ENCODE results near the gene DNAJC30.

Gene DNAJC30

DNA sequence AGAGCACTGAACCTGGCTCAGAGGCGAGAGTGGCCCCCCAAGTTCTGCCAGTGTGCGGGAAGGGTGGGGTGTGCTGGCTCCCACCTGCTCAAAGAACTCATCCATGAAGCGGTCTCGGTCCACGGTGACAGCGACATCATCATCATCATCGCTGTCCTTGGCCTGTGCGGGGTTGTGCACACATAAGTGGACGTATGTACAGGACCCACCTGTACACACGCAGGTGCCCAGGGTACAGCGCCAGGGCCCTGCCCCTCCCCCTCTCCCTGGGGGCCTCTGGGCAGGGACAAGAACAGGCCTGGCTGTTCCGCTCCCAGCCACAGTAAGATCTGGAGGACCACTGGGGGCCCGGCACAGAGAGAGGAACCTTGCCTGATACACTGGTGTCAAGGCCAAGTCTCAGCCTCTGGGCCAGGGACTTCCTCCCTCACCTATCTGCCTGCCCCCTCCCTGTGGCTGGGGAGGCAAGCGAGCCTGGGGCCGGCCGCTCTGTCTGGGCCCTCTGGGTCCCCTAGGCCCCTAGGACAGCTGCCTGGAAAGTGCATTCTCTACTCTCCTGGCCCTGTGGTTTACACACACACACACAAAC, 25.8 kb upstream of the DNAJC30 start:
- DNase-seq (ENCODE audit: low read depth in 3 of 3, low spot score in 1 of 3) = no peak

DNA sequence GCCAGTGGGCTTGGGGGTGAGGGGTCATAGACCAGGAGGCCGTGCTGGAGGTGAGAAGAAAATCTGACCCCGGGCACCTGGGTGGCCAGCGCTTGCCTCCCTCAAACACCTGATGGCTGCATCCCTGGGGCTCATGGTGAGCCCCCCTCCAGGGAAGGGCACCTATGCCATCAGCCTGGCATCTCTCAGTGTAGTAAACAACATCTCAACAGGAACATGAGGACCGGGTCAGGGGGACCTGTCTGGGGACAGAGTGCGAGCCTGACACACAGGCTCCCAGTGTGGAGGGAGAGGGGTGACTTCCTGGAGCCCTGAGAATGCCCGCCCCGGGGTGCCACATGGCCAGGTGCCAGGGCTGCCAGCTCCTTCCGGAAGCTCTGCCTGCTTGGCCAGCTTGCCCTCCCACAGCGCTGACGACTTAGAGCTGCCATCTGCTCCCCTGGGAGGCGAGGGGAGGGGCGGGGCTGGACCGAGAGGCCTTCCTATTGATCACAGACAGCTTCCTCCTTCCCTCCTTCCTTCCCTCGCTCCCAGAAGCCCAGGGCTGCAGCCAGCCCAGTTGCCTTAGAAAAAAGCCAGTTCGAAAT, 23.9 kb upstream of the DNAJC30 start:
- DNase-seq (ENCODE audit: low read depth in 3 of 3, low spot score in 1 of 3) = no peak

DNA sequence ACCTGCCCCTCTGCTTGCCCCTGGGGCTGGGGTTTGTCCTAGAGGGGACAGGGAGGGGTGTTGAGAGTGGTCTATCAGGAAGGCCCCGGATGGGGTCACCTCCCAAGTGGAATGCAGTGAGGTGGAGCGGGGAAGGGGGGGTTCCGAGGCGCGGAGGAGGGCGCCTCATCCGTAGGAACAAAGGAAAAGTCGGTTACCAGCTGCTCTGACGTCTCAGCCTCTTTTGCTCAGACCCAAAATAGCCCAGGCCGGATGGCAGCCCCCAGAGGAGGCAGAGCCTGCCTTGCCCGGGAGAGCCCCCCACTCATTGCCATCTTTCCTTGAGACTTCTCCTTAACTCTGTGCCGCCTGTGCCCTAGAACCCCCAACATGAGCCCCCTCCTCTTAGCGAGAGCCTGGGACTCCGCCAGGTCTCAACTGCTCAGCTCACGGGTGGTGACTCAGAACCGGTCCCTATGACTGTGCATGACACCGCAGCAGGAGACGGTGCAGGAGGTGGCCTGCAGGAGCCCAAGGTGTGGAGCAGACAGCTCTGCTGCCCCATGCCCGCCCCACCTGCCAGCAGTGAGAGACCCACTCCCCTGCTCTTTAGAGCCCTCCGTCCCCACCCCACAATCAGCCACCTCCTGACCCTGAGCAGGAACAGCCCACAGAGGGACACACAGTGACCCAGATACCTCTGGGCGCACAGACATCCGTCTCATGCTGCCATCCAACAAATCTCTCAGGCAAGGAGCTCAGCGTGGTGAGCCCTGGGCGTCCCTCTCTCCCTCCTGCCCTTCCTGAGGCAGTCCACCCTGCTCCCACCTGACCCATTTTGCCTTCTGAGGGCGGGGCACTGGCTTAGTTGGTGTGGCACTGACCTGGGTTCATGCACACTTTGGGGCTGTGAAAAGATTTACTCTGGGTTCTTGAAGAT, 23.1 kb upstream of the DNAJC30 start:
- no peak for DNase-seq (ENCODE audit: low read depth in 3 of 3, low spot score in 1 of 3)

DNA sequence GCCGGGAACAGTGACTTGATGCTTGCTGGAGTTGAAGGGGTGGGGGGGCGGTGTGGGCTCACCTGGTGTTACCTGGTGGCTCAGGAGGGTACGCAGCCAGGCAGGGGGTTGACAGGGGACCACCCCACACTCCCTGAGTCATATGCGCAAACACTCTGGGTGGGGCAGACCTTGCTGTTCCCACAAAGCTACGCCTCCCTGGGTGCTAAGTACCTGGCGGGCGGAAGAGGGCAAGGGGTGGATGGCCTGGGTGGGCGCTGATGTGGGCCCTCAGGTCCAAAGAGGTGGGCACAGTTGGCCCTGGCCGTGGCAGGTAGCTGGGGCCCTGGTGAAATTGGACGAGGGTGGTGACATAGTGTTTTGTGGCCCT, 22.3 kb upstream of the DNAJC30 start:
- DNase-seq (ENCODE audit: low read depth in 3 of 3, low spot score in 1 of 3) = no peak

DNA sequence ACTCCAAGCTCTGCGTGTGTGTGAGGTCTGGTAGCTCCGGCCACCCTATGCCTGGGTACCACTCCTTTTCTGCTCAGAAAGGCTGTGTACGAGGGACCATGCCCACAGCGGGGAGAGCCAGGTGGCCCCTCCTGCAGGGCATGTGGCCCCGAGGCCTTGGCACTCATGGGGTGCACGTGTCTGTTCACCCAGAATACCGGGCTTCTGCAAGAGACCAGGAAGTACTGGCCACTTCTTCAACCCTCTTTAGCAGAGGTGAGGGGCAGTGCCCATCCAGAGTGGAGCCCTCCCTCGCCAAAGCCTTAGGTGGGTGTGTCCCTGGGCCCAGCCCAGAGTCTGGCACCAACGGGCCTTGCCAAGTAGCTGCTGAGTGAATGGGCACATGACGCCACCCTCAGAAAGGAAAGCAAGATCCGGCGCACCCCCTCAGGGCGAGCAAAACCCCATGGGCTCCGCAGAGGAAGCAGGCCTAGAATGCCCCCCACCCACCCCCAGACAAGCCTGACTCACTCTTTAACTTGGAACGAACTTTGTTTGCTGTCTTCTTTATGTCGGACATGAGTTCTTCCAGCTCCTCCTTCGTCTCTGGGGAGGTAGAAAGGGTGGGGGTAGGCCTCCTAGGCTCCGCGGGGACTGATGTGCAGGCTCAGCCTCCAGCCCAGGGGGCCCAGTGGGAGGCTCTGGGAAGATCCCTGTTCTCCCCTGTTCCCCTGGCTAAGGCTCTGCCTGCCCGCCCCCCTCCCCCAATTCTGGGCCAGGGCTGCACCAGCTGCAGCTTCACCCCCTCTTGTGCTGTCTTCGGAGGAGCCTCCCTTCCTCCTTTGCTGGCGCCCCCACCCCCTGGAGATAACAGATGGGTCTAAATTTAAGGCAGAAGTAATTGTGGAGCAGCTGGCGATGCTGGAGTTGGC, 21.6 kb upstream of the DNAJC30 start:
- DNase-seq (ENCODE audit: low read depth in 3 of 3, low spot score in 1 of 3) = no peak

DNA sequence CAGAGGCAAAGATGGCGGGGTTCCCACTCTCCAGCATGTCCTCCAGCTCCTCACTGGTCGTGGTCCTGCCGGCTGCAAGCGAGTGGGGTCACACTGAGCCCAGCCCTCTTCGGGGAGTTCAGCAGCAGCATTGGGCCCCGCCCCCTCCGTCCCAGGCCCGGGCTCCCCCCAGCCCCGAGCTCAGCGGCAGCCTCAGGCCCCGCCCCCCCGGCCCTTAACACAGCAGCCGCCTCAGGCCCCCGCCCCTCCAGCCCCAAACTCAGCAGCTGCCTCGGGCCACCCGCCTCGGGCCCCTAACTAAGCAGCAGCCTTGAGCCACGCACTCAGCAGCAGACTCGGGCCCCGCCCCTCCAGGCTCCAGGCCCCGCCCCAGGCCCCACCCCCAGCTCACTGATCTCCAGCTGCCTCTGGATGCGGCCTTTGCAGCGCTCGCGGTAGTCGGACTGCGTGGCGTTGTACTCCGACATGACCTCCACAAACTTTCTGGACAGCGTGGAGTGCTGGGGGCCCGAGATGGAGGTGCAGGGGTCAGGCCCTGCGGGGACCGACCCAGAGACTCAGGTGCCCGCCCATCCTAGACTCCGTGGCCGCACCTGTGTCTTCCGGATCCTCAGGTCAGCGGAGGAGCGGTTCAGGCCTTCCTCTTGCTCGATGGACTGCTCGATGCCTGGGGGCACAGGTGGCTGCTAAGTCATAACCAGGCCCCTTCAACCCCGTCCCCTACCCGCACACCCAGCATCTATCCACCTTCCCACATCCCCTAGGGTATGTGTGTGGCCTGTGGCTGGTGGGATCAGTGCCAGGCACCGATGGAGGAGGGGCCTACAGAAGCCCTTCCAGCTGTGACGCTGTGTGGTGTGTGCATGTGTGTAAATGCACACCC, 20.7 kb upstream of the DNAJC30 start:
- no peak for DNase-seq (ENCODE audit: low read depth in 3 of 3, low spot score in 1 of 3)

DNA sequence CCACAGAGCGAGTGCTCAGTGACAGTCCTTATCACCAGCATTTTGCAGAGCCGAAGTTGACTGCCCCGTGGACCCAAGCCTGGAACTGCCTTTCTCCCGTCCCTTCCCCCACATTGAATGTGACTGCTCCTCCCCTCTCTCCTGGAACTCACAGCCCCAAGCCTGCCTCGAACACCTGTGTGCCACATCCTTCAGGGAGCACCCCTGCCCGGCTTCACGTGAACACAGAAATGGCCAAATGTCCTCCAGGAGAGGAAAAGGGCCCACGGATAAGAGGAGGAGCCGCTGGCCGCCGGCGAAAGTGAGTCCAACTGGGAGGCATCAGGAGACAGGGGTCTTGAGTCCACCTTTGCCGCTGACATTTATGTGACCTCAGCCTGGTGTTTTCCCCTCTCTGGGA, 20.0 kb upstream of the DNAJC30 start:
- no peak for DNase-seq (ENCODE audit: low read depth in 3 of 3, low spot score in 1 of 3)

DNA sequence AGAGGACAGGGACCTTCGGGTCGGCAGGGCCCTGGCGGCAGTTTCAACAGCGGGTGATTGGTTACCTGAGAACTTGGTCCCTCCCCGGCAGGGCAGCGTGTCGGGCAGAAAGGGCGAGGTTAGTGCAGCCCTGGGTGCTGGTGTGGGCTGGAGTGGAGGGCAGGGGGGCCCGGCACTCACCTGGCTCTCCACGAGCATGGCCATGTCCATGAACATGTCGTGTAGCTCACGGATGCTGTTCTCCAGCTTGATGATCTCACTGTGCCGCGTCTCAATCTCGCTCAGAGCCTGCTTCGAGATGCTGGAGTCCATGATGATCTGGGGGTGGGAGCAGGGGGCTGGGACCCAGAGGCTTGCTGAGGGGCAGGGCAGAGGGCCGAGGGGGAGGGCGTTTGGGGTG, 19.4 kb upstream of the DNAJC30 start:
- DNase-seq (ENCODE audit: low read depth in 3 of 3, low spot score in 1 of 3) = no peak

DNA sequence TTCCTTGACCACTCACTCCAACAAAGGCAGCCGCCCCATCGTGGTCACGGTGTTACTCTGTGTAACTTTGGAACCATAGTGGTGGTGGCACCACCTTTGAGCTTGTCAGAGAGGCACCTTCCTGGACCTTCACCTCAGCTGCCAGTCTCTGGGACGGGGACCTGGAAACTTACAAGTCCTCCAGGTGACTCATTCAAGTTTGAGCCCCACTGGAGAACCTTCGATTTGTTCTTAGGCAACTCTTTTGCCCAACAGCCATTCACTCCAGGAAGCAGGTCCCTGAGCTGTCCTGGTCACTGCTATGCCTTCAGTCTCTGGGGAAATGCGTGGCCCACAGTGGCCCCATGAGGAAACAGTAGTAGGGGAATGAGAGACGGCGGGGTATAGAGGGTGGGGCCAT, 19.0 kb upstream of the DNAJC30 start:
- no peak for DNase-seq (ENCODE audit: low read depth in 3 of 3, low spot score in 1 of 3)

DNA sequence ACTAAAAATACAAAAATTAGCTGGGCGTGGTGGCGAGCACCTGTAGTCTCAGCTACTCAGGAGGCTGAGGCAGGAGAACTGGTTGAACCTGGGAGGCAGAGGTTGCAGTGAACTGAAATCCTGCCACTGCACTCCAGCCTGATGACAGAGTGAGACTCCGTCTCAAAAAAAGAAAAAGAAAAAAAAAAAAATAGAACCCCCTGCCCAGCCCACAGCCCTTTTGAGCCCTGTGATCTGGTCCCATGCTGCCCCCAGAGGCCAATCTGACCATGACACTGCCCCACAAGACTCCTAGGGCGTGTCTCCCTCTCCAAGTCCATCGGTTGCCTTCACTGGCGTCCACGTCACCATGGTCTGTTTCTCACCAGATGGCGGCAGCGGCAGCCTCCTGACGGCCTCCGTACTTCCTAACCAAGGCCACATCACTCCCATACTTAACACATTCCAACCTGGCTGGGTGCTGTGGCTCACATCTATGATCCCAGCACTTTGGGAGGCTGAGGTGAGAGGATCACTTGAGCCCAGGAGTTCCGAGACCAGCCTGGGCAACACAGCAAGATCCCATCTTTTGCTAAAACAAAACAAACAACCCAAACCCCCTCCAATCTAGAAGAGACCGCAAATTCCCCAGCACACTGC, 18.2 kb upstream of the DNAJC30 start:
- DNase-seq (ENCODE audit: low read depth in 3 of 3, low spot score in 1 of 3) = no peak

DNA sequence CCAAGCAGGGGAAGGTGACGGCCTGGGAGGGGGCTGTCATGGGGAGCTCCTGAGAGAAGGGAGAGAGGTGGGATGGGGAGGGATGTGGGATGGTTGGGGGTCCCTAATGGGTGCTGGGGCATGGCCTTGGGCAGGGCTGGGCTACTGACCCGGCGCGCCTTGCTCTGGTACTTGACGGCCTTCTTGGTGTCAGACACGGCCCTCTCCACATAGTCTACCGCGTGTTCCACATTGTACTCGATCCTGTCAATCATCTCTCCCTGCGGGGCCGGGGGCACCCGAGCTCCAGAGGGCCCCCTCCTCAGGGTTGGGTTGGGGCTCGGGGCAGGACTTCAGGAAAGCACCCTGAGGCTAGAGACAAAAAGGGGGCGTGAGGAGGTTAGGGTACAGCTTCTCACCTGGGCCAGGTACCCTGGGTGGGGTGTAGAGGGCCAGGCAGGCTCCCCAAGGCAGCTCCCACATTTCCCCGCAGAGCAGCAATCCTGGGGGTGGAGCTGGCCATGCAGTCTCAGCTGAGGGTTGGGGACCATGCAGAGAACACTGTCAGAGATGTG, 17.4 kb upstream of the DNAJC30 start:
- no peak for DNase-seq (ENCODE audit: low read depth in 3 of 3, low spot score in 1 of 3)

DNA sequence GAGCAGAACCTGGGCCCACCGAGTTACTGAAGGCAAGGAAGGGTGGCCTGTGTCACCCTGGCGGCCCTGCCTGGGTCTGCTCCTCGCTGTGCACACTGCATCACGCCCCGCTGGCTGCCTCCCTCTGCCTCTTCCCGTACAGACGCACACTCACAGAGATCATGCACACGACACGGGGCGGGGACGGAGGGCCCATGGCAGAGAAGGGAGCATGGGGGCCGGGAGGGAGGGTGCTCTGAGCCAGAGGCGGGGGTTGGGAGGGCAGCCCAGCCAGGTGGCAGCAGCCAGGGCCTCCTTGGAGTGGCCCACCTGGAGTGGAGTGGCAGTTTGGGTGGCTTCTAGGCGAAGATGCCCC, 16.8 kb upstream of the DNAJC30 start:
- no peak for DNase-seq (ENCODE audit: low read depth in 3 of 3, low spot score in 1 of 3)

DNA sequence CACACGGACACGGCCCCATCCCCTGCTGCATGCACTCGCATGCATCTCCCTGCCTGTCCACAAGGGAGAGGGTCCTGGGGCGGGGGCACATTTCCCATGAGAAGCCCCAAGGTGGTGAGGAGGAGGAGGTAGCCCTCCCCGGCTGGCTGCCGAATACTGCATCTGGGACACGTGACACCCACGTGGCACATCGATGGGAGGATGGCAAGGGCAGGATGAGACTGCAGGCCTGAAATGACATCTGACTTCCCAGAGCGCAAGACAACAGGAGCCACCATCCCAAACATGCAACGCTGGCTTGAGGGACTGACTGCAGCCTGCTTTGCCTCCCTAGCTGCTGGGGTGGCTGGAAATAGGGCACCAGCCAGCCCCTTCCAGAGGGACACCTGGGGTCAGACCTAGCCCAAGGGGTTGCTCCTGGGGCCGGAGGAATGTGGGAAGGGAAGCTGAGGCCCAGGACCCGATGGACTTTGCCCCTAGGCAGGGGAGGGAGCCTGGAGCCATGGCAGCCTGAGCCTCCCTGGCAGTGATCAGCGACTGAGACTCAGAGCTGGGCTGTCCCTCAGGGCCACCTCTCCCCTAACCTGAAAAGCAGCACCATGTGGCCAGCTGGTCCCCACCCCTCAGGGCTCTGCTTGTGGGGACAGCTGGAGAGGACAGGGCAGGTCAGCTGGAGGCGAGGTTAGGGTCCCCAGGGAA, 16.3 kb upstream of the DNAJC30 start:
- no peak for DNase-seq (ENCODE audit: low read depth in 3 of 3, low spot score in 1 of 3)

DNA sequence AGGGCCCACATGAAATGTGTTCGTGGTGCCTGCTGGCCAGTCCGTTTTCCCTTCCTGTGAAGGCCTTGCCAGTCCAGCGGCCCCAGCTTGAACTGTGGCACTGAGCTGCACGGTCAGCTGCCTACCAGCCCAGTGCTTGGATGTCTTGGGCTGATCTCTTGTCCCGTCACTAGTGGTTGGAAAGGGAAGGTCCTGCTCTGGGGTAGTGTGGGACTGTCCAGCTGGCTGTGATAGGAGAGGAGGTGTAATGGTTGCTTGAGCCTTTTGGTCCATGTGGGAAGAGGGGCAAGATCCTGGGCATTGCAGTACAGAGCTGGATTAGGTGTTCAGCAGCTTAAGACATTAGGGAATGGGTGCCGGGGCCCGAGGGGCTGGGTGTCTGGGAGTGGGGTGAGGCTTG, 15.2 kb upstream of the DNAJC30 start:
- DNase-seq (ENCODE audit: low read depth in 3 of 3, low spot score in 1 of 3) = no peak

DNA sequence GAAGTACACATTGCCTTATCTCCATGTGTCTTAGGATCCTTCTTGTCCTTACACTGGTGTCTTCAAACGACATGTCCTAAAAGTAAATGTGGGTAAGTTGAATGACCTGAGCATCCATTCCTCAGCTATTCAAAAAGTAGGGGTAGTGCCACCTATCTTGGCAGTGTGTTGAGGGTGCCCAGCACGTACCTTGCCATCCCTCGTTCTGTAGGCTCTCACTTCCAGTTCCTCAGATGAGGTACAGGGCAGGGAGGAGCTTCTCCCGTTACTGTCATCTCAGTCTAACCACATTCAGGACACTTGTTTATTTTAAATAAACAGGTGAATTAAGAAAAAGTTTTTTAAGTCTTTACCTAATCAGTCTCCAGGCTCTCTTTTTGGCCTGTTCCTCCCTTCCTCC, 13.1 kb upstream of the DNAJC30 start:
- no peak for DNase-seq (ENCODE audit: low read depth in 3 of 3, low spot score in 1 of 3)

DNA sequence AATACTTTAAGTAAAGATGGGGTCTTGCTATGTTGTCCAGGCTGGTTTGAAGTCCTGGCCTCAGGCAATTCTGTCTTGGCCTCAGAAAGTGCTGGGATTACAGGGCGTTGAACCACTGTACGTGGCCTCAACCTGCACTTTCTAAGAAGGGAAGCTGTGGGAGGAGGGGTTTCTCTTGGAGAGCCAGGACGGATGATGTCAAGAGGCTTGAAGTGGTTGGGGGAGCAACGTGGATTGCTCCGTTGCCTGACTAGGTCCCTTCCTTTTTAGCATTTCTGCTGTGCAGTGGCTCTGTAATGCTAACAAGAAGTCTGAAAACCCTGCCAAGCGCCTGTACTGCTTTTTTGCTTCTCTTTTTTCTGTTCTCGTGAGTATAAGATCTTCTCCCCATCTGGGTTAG, 7.4 kb upstream of the DNAJC30 start:
- DNase-seq (ENCODE audit: low read depth in 3 of 3, low spot score in 1 of 3) = no peak

DNA sequence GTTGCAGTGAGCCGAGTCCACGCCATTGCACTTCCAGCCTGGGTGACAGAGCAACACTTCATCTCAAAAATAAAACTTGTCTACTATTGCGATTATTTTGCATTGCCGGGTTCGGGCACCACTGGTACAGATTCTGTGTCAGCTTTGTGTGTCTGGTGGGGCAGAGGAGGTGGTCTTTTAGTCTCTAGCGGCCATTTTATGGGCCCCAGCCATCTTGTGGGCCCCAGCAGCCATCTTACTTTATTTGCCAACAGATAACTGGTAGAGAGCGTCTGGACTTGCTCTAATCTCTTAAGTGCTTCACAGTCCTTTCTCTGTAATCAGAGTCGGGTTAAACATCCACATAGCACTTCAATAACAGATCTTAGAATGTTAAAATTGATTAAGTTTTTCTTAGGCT, 5.0 kb upstream of the DNAJC30 start:
- DNase-seq (ENCODE audit: low read depth in 3 of 3, low spot score in 1 of 3) = no peak

DNA sequence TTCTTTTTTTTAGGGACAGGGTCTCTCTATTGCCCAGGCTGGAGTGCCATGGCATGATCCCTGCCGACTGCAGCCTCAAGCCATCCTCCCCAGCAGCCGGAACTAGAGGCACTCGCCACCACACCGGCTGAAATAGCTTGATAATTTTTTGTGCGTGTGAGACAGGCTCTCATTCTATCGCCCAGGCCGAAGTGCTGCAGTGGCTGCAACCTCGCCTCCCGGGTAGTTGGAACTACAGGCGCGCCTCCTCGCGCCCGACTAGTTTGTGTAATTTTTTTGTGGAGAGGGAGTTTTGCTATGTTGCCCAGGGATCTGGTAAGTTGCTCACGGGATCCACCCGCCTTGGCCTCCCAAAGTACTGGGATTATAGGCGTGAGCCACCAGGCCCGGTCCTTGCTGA, 2.1 kb upstream of the DNAJC30 start:
- DNase-seq (ENCODE audit: low read depth in 3 of 3, low spot score in 1 of 3) = no peak

Measured in stimulated activated CD4-positive, alpha-beta T cell treated with anti-CD3 and anti-CD28 coated beads, TNF-alpha, amount 100 ng/mL, for 1 hour (primary cell).